H1 (cell line): ENCODE results near the gene EVA1C. TPM values are rescaled to one million over a fixed set of nuclear protein-coding genes. Genes with fewer than 3 reads are reported as not detected.
A peak's percentile ranks its signal among the peaks of the same experiment; 100 is the strongest.

Experiments used
- CTCF ChIA-PET: fragments of 300-600 bp; sonication (Branson Sonifier 250); formaldehyde crosslinking; loops from one replicate; lab custom pipeline; 2021; ENCODE audit not compliant: partially characterized antibody; lab: Charles Lee
- POLR2A ChIA-PET: fragments of 300-600 bp; sonication (Branson Sonifier 250); formaldehyde crosslinking; loops from one replicate; lab custom pipeline; 2021; ENCODE audit warnings: inconsistent platforms; ENCODE audit not compliant: partially characterized antibody; lab: Charles Lee
- DNase-seq, 2 experiments: peaks; one replicate each; pipeline versions ENCODE4 v3.0.0 to v3.0.0-alpha.2; 2010 to 2022; ENCODE audit warnings: low spot score in 2 of 2, low read depth in 1 of 2, mixed read lengths in 1 of 2
- FAIRE-seq: peaks from 2 replicates; lab custom pipeline; 2011; peaks lifted over from hg19 to GRCh38; lab: Jason Lieb, UNC
- H2AFZ ChIP-seq: 2 replicates; pipeline ENCODE4 v1.8.1; 2012; ENCODE audit warnings: low read length, inconsistent platforms
- H2AK5ac ChIP-seq: 2 replicates; pipeline ENCODE4 v1.6.1; 2013; ENCODE audit warnings: low read depth, low read length
- H2BK120ac ChIP-seq: replicated peaks from 2 replicates; pipeline ENCODE3; 2013; ENCODE audit warnings: low read depth, low read length, inconsistent platforms
- H2BK12ac ChIP-seq: 2 replicates; pipeline ENCODE4 v1.6.1; 2013; ENCODE audit warnings: low read depth, low read length
- H2BK15ac ChIP-seq: 2 replicates; pipeline ENCODE4 v1.6.1; 2013; ENCODE audit warnings: low read length
- H2BK20ac ChIP-seq: 2 replicates; pipeline ENCODE4 v1.6.1; 2013; ENCODE audit warnings: low read length
- H2BK5ac ChIP-seq: 2 replicates; pipeline ENCODE4 v1.6.1; 2013; ENCODE audit warnings: low read depth, low read length
- H3K14ac ChIP-seq: 2 replicates; pipeline ENCODE4 v1.6.1; 2013; ENCODE audit warnings: inconsistent platforms; ENCODE audit not compliant: insufficient read length
- H3K18ac ChIP-seq: 2 replicates; pipeline ENCODE4 v1.6.1; 2013; ENCODE audit warnings: low read length; ENCODE audit errors: extremely low read depth
- H3K23ac ChIP-seq: 2 replicates; pipeline ENCODE4 v1.6.1; 2013; ENCODE audit warnings: inconsistent platforms; ENCODE audit not compliant: insufficient read length
- H3K23me2 ChIP-seq: 2 replicates; pipeline ENCODE4 v1.6.1; 2013; ENCODE audit warnings: low read depth, low read length
- H3K27ac ChIP-seq: 2 replicates; pipeline ENCODE4 v1.6.1; 2011; ENCODE audit warnings: low read depth, low read length, inconsistent platforms
- H3K27me3 ChIP-seq, 4 experiments: replicated peaks in 1 of 4; 1 replicate in 1 of 4; 2 replicates in 3 of 4; pipeline versions ENCODE4 v1.6.1 to v1.8.1; 2011 to 2013; ENCODE audit warnings: low read length in 3 of 4, mild to moderate bottlenecking in 3 of 4, inconsistent platforms in 2 of 4, mixed read lengths in 2 of 4, moderate library complexity in 1 of 4; ENCODE audit not compliant: control insufficient read depth in 3 of 4, insufficient read depth in 3 of 4; ENCODE audit errors: extremely low read depth in 1 of 4
- H3K36me3 ChIP-seq, 4 experiments: 2 replicates each; pipeline versions ENCODE4 v1.6.1 to v1.8.1; 2011 to 2013; ENCODE audit warnings: mild to moderate bottlenecking in 4 of 4, low read length in 3 of 4, moderate library complexity in 2 of 4, control low read depth in 1 of 4, inconsistent platforms in 1 of 4; ENCODE audit not compliant: insufficient read depth in 4 of 4, control insufficient read depth in 2 of 4
- H3K4ac ChIP-seq: replicated peaks from 2 replicates; pipeline ENCODE3; 2013; ENCODE audit warnings: low read length, low read depth, mixed read lengths, inconsistent platforms; ENCODE audit not compliant: insufficient read length
- H3K4me1 ChIP-seq, 4 experiments: replicated peaks in 1 of 4; 1 replicate in 1 of 4; 2 replicates in 3 of 4; pipeline versions ENCODE4 v1.6.1 to v1.8.1; 2011 to 2013; ENCODE audit warnings: low read length in 3 of 4, inconsistent platforms in 2 of 4, mixed read lengths in 1 of 4; ENCODE audit not compliant: insufficient read depth in 4 of 4, control insufficient read depth in 3 of 4
- H3K4me2 ChIP-seq, 2 experiments: 2 replicates each; pipeline versions ENCODE4 v1.6.1 to v1.8.1; 2011 to 2013; ENCODE audit warnings: low read depth in 2 of 2, low read length in 2 of 2, control low read depth in 1 of 2, inconsistent platforms in 1 of 2, mild to moderate bottlenecking in 1 of 2; ENCODE audit not compliant: insufficient read depth in 1 of 2
- H3K4me3 ChIP-seq, 4 experiments: fragments of 200-600, 300-600 bp in 1 of 4; sonication (generic), shearing (Covaris generic), sonication (Bioruptor Twin) in 1 of 4; 2 replicates each; pipeline versions ENCODE4 v1.5.1 to v1.8.1; 2011 to 2016; ENCODE audit warnings: low read length in 4 of 4, low read depth in 3 of 4, control low read depth in 2 of 4, inconsistent platforms in 2 of 4, mild to moderate bottlenecking in 2 of 4, mixed read lengths in 1 of 4, moderate library complexity in 1 of 4; ENCODE audit not compliant: insufficient read depth in 2 of 4; ENCODE audit errors: extremely low read depth in 1 of 4
- H3K56ac ChIP-seq: replicated peaks from 2 replicates; pipeline ENCODE3; 2013; ENCODE audit warnings: low read depth, mild to moderate bottlenecking, mixed read lengths, low read length, inconsistent platforms; ENCODE audit not compliant: insufficient read length
- H3K79me1 ChIP-seq: 2 replicates; pipeline ENCODE4 v1.6.1; 2013; ENCODE audit warnings: low read depth, low read length, control low read depth
- H3K79me2 ChIP-seq, 2 experiments: 2 replicates each; pipeline versions ENCODE4 v1.6.1 to v1.8.1; 2012 to 2013; ENCODE audit warnings: low read length in 2 of 2, mild to moderate bottlenecking in 2 of 2, inconsistent platforms in 1 of 2; ENCODE audit not compliant: insufficient read depth in 2 of 2, control insufficient read depth in 1 of 2
- H3K9ac ChIP-seq, 4 experiments: replicated peaks in 1 of 4; 1 replicate in 1 of 4; 2 replicates in 3 of 4; pipeline versions ENCODE4 v1.6.1 to v1.8.1; 2011 to 2013; ENCODE audit warnings: low read depth in 3 of 4, low read length in 3 of 4, control low read depth in 2 of 4, mild to moderate bottlenecking in 2 of 4, moderate library complexity in 2 of 4, inconsistent platforms in 1 of 4; ENCODE audit errors: extremely low read depth in 1 of 4
- H3K9me3 ChIP-seq, 2 experiments: 2 replicates each; pipeline versions ENCODE4 v1.6.1 to v1.8.1; 2012 to 2013; ENCODE audit warnings: mild to moderate bottlenecking in 2 of 2, moderate library complexity in 2 of 2, control low read depth in 1 of 2, inconsistent platforms in 1 of 2, low read depth in 1 of 2, low read length in 1 of 2, mixed read lengths in 1 of 2; ENCODE audit not compliant: insufficient read depth in 2 of 2
- H4K20me1 ChIP-seq, 2 experiments: replicated peaks in 1 of 2; 2 replicates each; pipeline versions ENCODE3 to v1.8.1; 2011 to 2013; ENCODE audit warnings: inconsistent platforms in 2 of 2, low read length in 2 of 2, mild to moderate bottlenecking in 1 of 2; ENCODE audit not compliant: insufficient read depth in 2 of 2, control insufficient read depth in 1 of 2
- H4K5ac ChIP-seq: 2 replicates; pipeline ENCODE4 v1.6.1; 2013; ENCODE audit warnings: low read length, low read depth, mixed read lengths, inconsistent platforms; ENCODE audit not compliant: insufficient read length
- H4K8ac ChIP-seq: 2 replicates; pipeline ENCODE4 v1.8.0; 2013; ENCODE audit warnings: mild to moderate bottlenecking, moderate library complexity, low read length, inconsistent platforms; ENCODE audit not compliant: insufficient read depth; ENCODE audit errors: extremely low read depth
- H4K91ac ChIP-seq: replicated peaks from 2 replicates; pipeline ENCODE3; 2013; ENCODE audit warnings: low read length, mixed read lengths, inconsistent platforms; ENCODE audit not compliant: insufficient read length
- HDAC2 ChIP-seq, 2 experiments: fragments of 300-600 bp in 1 of 2; sonication (generic) in 1 of 2; IDR thresholded peaks; 2 replicates each; pipeline ENCODE4 v1.6.1; 2011 to 2012; ENCODE audit warnings: low read depth in 2 of 2, low read length in 2 of 2, mild to moderate bottlenecking in 2 of 2, moderate library complexity in 2 of 2, borderline replicate concordance in 1 of 2, inconsistent platforms in 1 of 2
- SAP30 ChIP-seq: fragments of 300-600 bp; sonication (generic); IDR thresholded peaks from 2 replicates; pipeline ENCODE4 v1.7.1; 2012; ENCODE audit warnings: low read length, moderate library complexity, mild to moderate bottlenecking, inconsistent platforms; ENCODE audit not compliant: insufficient read depth, insufficient replicate concordance
- WGBS, 2 experiments: shearing (Covaris generic) in 1 of 2; methylation state at CpG; one replicate each; pipeline versions ENCODE4 v1.1.6 to v1.1.7; 2013 to 2015; ENCODE audit warnings: low lambda C conversion rate in 2 of 2, mixed read lengths in 2 of 2, inconsistent platforms in 1 of 2, low coverage in 1 of 2, missing lambda C conversion rate in 1 of 2; ENCODE audit not compliant: insufficient replicate concordance in 2 of 2, insufficient coverage in 1 of 2, insufficient read length in 1 of 2; ENCODE audit errors: extremely low coverage in 1 of 2, missing lambda C conversion rate in 1 of 2; 5-methylcytosine and 5-hydroxymethylcytosine counted together
- polyA plus RNA-seq, 7 experiments: library from polyadenylated mRNA; depleted of rRNA in 3 of 7; stranded (reverse) in 5 of 7; unstranded in 2 of 7; fragments of >200 nt in 5 of 7; fragments of 200-250 nt in 2 of 7; gene quantifications; 1 replicate in 5 of 7; 2 replicates in 1 of 7; 4 replicates in 1 of 7; pipeline versions ENCODE4 v1.2.1 to v1.2.3, GENCODE V29; 2011 to 2013; ENCODE audit warnings: missing spikeins in 2 of 7, mixed read lengths in 2 of 7
- total RNA-seq: library from RNA; stranded (reverse); fragmentation: NEBNext Ultra II Directional; extraction: Animal tissue kit (Norgen Biotek cat#: 25700); gene quantifications from 2 replicates; pipeline ENCODE4 v1.2.1, GENCODE V29; 2021
- TF ChIP-seq, protein P1 (sequence below): IDR thresholded peaks from 2 replicates; pipeline ENCODE4 v1.6.1; 2011; ENCODE audit warnings: low read depth, mild to moderate bottlenecking, low read length; ENCODE audit not compliant: insufficient read depth

Gene EVA1C
- total and polyA plus RNA-seq, 2 of the 8 experiments (the other 6 are each of a cell fraction or from before 2014, with no cell fraction given): 2.6 to 3.6 TPM

DNA sequence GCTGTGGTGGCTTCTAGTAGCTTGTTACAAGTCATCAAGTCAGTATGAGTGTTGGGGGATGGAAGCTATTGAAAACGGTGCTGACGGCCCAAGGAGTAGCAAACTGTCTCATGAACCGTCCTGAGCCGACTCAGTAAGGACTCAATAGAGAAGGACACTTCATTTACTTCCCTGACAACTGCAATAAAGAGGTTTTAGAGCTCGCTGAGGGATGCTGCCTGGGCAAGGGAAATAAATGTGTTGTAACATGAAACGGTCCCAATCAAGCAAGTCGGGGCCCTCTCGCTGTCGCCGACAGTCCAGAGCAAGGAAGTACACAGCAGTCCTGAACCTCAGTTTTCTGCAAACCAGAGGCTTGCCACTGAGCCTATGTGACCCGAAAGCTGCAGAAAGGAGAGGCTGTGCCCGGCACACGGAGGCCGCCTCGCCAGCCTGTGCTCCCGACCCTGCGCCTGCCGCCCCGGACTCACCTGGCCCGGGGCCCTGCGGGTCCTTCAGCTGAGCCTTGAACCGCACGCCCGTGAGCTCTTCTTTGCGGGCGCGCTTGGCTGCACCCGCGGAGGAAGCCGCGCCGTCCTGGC, 20.1 kb upstream of the EVA1C start:
- Histone ChIP-seq H3K18ac (peak overlapping the region; percentile 67; the same call in 1 of the 2 replicates), H2AFZ (no peak overlapping the region), H3K27ac (no peak overlapping the region), H2BK20ac (no peak overlapping the region), H2BK120ac (no peak overlapping the region), H4K91ac (no peak overlapping the region), H3K36me3 (no peaks in the 10 kb centered on the region; a peak in 1 of 8 replicates), H3K9ac (peak overlapping the region in 3 of 4 experiments; percentile 38 to 42 (median 38); a peak in 6 of 7 replicates), H3K27me3 (peaks cover 0 to 7% (median 6%) of the 10 kb centered on the region in 4 experiments; a peak in 5 of 7 replicates), H3K23me2 (0 out of 2 replicates have a peak, but pooled peaks cover 5% of the 10 kb centered on the region), H4K8ac (no peak overlapping the region), H3K79me1 (peaks cover 19% of the 10 kb centered on the region), H2BK15ac (no peak overlapping the region), H2BK5ac (no peak overlapping the region), H4K20me1 (peaks cover 14 to 17% of the 10 kb centered on the region in 2 experiments), H3K56ac (no peak overlapping the region), H3K79me2 (peaks cover 26 to 44% of the 10 kb centered on the region in 2 experiments), H3K4me1 (peaks cover 0 to 6% (median 5%) of the 10 kb centered on the region in 4 experiments), H3K4me2 (peak overlapping the region; percentile 71 to 89), H3K23ac (no peak overlapping the region), H3K4ac (no peak overlapping the region), H2AK5ac (peak overlapping the region; percentile 83; the same call in 1 of the 2 replicates), H3K9me3 (peaks cover 6 to 7% of the 10 kb centered on the region in 2 experiments; a peak in 2 of 4 replicates), H4K5ac (no peak overlapping the region), H2BK12ac (no peak overlapping the region), H3K4me3 (peak overlapping the region; percentile 79 to 87 (median 81)), H3K14ac (no peak overlapping the region)
- FAIRE-seq (no peak), DNase-seq (no peak)
- 3% methylated on average over 22 of the region's 32 CpGs; no CpG with 5 or more reads in 1 of the 2 experiments for WGBS, 2 experiments
- POLR2A ChIA-PET: interaction anchor here (0.6 to 1.6 kb wide), 6 partner anchors 10 to 379 kb away, joined by 3 to 6 read pairs (median 4); partner anchors contain the start of gene PAXBP1
- CTCF ChIA-PET: interaction anchor here (0.6 to 1.9 kb wide), 12 partner anchors 9 to 265 kb away, joined by 3 to 9 read pairs (median 3); no protein-coding TSS in a partner anchor
- TF ChIP-seq SAP30 (peak; percentile 29), HDAC2 (IDR thresholded peaks at IDR 0.05; ENCODE audit: borderline replicate concordance in 1 of 2, low read depth in 2 of 2, low read length in 2 of 2) (peak in 1 of 2 experiments; percentile 83; a peak in 3 of 4 replicates)
- TF ChIP-seq, protein P1, sequence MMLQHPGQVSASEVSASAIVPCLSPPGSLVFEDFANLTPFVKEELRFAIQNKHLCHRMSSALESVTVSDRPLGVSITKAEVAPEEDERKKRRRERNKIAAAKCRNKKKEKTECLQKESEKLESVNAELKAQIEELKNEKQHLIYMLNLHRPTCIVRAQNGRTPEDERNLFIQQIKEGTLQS: no peak
